ENCODE results near the gene NOTCH2. TPM values are rescaled to one million over a fixed set of nuclear protein-coding genes. Genes with fewer than 3 reads are reported as not detected.

The NOTCH2 gene
- total RNA-seq, 1 donor from 2014 or later, result 61.6 TPM

- Histone ChIP-seq H3K4me3 (ENCODE audit: low read depth, low read length) (no peak overlapping the region), H3K27me3 (ENCODE audit: control insufficient read depth, insufficient read depth, low read length) (no peaks in the 10 kb centered on the region), H3K36me3 (ENCODE audit: control insufficient read depth, insufficient read depth, low read length) (peaks cover 24% of the 10 kb centered on the region)
- TF ChIP-seq, protein P1, sequence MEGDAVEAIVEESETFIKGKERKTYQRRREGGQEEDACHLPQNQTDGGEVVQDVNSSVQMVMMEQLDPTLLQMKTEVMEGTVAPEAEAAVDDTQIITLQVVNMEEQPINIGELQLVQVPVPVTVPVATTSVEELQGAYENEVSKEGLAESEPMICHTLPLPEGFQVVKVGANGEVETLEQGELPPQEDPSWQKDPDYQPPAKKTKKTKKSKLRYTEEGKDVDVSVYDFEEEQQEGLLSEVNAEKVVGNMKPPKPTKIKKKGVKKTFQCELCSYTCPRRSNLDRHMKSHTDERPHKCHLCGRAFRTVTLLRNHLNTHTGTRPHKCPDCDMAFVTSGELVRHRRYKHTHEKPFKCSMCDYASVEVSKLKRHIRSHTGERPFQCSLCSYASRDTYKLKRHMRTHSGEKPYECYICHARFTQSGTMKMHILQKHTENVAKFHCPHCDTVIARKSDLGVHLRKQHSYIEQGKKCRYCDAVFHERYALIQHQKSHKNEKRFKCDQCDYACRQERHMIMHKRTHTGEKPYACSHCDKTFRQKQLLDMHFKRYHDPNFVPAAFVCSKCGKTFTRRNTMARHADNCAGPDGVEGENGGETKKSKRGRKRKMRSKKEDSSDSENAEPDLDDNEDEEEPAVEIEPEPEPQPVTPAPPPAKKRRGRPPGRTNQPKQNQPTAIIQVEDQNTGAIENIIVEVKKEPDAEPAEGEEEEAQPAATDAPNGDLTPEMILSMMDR (IDR thresholded peaks at IDR 0.05; ENCODE audit: insufficient read depth, low read length, severe bottlenecking), result no peak
- FAIRE-seq (no peak), DNase-seq (ENCODE audit: low read depth) (no peak)
Observed at GRCh38 chr1:119952496-119952895, 117.0 kb downstream of the NOTCH2 start.

DNA sequence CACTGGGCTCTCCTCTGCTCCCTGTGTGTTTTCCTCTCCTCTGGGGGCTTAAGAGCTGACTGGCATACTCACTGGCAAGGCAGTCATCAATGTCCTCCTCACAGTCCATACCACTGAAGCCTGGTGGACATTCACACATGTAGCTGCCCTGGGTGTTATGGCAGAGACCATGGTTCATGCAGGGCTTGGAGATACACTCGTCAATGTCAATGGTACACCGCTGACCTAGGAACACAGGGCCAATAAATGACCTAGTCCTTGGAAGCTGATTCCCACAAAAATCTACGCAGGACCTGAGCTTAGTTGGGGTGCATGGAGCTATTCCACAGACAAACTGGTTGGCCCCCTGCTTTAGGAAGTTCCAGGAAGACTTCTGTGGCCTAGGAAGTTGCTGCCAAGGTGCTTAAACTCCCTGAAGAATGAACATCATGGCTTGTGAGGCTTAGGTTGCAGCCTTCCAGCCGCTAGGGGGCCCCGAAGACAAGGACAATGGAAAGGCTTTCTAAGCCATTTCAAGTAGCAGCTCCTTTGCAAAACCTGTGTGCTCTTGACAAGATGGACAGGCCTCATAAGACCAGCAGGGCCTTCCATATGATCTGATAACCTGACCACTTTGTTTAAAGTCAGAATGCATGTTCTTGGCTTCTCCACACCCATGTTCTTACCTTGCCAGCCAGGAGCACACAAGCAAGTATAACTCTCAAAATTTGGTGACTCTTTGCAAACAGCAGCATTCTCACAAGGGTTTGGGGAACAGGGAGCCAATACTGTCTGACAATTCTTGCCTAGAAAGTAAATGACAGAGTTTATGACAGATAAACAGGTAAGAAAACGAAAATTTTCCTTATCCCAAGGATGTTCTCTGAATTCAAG lies 120.9 kb downstream of the NOTCH2 start:
- DNase-seq (ENCODE audit: low read depth), result peak; percentile 64
- H3K36me3 ChIP-seq (ENCODE audit: control insufficient read depth, insufficient read depth, low read length), result peaks cover 16% of the 10 kb centered on the region
- TF ChIP-seq, protein P1 (IDR thresholded peaks at IDR 0.05; ENCODE audit: insufficient read depth, low read length, severe bottlenecking), result peak; percentile 89
- peak; percentile 18 for FAIRE-seq
- H3K27me3 ChIP-seq (ENCODE audit: control insufficient read depth, insufficient read depth, low read length), result no peaks in the 10 kb centered on the region
- no peak overlapping the region for H3K4me3 ChIP-seq (ENCODE audit: low read depth, low read length)

DNA sequence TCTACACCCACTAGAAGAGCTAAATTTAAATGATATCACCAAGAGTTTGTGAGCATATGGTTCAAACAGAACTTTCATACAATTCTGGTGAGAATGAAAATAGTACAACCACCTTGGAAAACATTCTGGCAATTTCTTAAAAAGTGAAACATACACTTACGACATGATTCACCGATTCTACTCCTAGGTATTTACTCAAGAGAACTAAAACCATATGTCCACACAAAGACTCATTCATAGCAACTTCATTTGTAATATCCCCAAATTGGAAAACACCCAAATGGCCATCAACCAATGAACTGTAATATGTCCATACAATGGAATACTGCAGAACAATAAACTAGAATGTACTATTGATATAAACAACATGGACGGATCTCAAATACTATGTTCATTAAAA lies 122.0 kb downstream of the NOTCH2 start:
- DNase-seq (ENCODE audit: low read depth) (peak; percentile 81), FAIRE-seq (no peak)
- no peaks in the 10 kb centered on the region for H3K27me3 ChIP-seq (ENCODE audit: control insufficient read depth, insufficient read depth, low read length)
- H3K36me3 ChIP-seq (ENCODE audit: control insufficient read depth, insufficient read depth, low read length), result peaks cover 12% of the 10 kb centered on the region
- TF ChIP-seq, protein P1 (IDR thresholded peaks at IDR 0.05; ENCODE audit: insufficient read depth, low read length, severe bottlenecking), result no peak
- no peak overlapping the region for H3K4me3 ChIP-seq (ENCODE audit: low read depth, low read length)

DNA sequence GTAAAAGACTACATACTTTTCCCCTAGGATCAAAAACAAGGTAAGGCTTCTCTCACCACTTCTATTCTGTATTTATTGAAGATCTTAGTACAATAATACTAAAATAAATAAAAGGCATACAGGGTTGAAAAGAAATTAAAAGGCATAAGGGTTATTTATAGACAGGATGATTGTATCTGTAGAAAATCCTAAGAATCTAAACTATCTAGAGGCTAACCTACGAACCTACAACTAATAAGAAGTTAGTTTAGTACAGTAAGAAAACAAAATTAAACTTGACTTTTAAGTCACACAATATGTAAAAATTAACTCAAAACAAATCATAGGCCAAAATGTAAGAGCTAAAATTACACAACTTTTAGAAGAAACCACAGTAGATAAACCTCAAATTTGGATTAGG lies 122.7 kb downstream of the NOTCH2 start:
- H3K36me3 ChIP-seq (ENCODE audit: control insufficient read depth, insufficient read depth, low read length), result peaks cover 10% of the 10 kb centered on the region
- no peaks in the 10 kb centered on the region for H3K27me3 ChIP-seq (ENCODE audit: control insufficient read depth, insufficient read depth, low read length)
- no peak overlapping the region for H3K4me3 ChIP-seq (ENCODE audit: low read depth, low read length)
- FAIRE-seq, result no peak
- DNase-seq (ENCODE audit: low read depth), result no peak
- TF ChIP-seq, protein P1 (IDR thresholded peaks at IDR 0.05; ENCODE audit: insufficient read depth, low read length, severe bottlenecking), result no peak

DNA sequence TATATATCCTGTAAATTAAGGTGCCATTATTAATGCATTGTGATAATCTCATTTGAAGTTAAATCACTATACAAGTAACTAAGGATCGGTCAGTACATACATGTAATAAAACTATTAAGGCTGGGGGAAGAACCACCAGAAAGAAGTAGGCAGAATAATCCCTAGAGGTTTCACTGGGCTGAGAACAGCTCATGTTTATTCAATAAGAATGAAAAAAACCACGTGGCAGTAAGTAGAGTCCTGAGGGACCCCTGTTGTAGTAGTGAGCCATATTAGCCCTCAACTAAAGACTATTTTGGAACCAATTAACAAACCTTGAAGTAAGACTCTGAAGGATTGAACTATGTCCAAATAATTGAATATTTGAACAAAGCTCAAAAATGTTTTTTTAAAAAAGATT lies 126.2 kb downstream of the NOTCH2 start:
- TF ChIP-seq, protein P1 (IDR thresholded peaks at IDR 0.05; ENCODE audit: insufficient read depth, low read length, severe bottlenecking), result no peak
- H3K4me3 ChIP-seq (ENCODE audit: low read depth, low read length), result no peak overlapping the region
- no peak for DNase-seq (ENCODE audit: low read depth)
- H3K36me3 ChIP-seq (ENCODE audit: control insufficient read depth, insufficient read depth, low read length), result peaks cover 16% of the 10 kb centered on the region
- H3K27me3 ChIP-seq (ENCODE audit: control insufficient read depth, insufficient read depth, low read length), result no peaks in the 10 kb centered on the region
- FAIRE-seq, result no peak

All from bronchial epithelial cell (primary cell).